HTERT RPE-1 (cell line): ENCODE measurements around the gene BMPR1A.

ENCODE experiments used
- in situ Hi-C: fragments of 300-500 bp; cut with MboI; formaldehyde crosslinking; loops from 4 replicates; pipeline ENCODE4 v1.14.3; 2020; ENCODE audit warnings: low sequenced_read_pairs

BMPR1A gene

DNA sequence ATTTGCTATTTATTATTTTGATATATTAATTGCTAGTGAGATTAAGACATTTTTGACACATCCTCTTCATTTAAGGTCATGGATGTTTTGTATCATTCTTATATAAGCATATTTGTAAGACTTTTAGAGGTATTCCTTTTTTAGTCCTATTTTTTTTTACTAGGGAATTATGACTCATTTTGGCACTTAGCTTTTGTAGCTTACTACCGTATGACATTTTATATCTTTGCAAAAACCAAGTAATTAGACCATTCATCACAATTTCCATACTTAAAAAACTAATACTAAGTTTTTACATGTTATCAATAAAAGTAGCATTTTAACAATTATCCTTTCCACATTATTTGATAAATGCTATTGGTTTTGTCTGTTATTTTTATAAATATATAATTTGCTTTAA lies 41.6 kb downstream of the BMPR1A start:
- in situ Hi-C loops, result no loop called here

DNA sequence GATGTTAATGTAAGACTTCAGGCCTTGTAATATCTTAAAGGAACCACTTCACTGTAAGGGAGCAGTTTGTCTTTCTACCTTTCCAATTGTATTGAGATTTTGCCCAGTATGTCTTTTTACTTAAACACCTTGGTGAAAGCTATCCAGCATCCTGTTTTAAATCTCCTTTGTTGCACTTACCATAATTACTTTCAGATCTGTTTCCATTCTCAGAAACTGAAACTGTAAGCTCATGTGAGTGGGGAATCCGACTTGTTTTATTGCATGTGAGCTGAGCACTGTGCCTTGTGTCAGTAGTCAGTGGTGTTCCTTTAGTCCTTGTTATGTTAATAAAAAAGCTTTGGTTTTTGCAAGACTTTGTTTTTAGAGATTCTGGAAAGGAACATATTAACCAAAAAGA lies 42.2 kb downstream of the BMPR1A start:
- in situ Hi-C loops, result no loop called here

GRCh38 chr10:86799188-86799845 lies 42.9 kb downstream of the BMPR1A start:
- in situ Hi-C loops, result no loop called here

- in situ Hi-C loops, result no loop called here
These were observed 45.6 kb downstream of the BMPR1A start for GRCh38 chr10:86801995-86802394.

GRCh38 chr10:86802473-86803108 lies 46.2 kb downstream of the BMPR1A start:
- in situ Hi-C loops, result no loop called here

GRCh38 chr10:86803156-86803555 lies 46.7 kb downstream of the BMPR1A start:
- in situ Hi-C loops, result no loop called here

GRCh38 chr10:86804805-86805204 lies 48.4 kb downstream of the BMPR1A start:
- in situ Hi-C loops, result no loop called here

GRCh38 chr10:86813101-86813500 lies 56.7 kb downstream of the BMPR1A start:
- in situ Hi-C loops, result no loop called here

DNA sequence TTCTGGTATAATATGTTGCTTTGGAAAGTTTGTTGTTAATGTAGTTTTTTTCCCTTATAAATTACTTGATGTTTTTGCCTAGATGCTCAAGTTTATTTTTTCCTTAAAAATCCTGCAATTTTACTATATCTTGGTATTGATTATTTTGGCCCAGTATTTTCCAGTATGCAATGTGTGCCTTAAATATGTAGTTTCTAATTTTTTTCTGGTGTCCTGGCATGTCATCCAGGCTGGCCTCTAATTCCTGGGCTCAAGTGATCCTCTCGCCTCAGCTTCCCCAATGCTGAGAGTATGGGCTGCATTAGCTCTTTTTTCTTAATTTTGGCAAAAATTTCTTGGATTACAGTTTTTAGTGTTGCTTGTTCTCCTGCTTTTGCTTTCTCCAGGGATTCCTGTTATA lies 57.6 kb downstream of the BMPR1A start:
- in situ Hi-C loops, result no loop called here

DNA sequence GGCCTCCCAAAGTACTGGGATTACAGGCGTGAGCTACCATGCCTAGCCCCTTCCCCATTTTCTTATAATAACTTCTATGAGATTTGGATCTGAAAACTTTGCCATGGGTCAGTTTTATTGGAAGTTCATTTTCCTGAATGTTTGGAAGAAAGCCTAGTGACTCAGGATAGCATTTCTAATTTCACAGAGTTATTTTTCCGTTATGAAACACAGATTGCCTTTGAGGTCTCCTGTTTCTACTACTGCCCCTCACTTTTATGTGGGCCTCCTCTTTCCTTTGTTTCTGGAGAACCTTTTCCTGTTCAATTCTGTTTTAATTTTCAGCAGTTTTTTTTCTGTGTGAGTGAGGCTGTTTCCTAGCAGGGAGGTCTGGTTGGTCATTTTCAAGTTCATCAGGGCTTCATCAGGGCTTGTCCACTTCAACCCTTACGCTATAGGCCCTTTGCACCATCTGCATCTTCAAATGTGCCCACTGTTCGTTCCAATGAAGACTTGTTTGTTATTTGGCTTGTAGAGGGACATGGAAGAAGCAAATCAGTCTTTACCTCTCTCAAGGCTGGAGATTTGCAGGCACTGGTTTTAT lies 58.7 kb downstream of the BMPR1A start:
- in situ Hi-C loops, result no loop called here

DNA sequence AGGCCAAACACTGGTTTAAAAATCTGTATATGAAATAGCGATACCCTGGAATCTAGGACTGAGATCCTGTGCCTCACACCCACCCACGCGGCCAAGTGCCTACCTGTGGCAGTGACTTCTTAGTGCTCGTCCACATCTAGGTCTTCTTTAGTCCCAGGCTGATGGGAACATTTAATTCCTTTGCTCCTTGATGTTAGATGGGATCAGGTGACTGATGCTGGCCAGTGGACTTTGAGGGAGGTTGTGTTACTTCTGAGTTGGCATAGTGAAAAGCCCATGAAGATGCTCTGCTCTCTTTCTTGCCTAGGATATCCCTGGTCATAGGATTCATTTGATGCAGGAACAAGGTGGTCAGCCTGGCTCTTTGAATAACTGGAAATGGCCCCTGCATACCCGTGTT lies 59.2 kb downstream of the BMPR1A start:
- in situ Hi-C loops, result no loop called here

DNA sequence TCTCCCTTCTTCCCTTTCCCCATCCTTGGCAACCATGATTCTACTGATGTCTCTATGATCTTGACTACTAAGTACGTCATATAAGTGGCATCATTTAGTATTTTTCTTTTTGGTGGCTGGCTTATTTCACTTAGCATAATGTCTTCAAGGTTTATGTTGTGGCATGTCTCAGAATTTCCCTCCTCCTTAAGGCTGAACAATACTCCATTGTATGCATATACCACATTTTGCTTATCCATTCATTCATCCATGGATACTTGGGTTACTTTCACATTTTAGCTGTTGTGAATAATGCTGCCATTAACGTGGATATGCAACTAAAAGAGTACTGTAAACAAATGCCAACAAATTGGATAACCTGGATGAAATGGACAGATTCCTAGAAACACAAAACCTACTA lies 60.8 kb downstream of the BMPR1A start:
- in situ Hi-C loops, result no loop called here

- in situ Hi-C loops, result no loop called here
These were observed 63.1 kb downstream of the BMPR1A start for GRCh38 chr10:86819567-86819966.

- in situ Hi-C loops, result no loop called here
These were observed 64.1 kb downstream of the BMPR1A start for GRCh38 chr10:86820509-86820908.

DNA sequence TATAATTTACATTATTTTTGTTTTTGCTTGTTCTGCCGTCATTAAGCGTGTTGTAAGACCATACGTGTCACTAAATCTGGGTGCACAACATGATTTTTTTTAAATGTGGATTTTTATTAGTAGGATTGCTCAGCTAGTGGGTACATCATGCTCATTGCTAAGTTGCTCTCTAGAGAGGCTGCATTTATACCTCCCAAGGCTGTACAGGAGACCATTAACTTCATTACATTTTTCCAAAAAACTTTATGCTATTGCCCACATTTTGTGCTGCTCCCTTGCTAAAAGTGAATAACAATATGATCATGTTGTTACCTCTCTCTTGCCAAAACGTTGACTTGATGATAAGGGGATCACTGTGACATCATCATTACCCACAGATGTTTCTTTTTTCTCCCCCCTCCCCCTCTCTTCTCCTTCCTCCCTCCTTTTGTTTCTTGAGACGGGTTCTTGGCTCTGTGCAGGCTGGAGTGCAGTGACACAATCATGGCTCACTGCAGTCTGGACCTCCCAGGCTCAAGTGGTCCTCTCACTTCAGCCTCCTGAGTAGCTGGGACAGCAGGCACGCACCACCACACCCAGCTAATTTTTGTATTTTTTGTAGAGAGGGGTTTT lies 65.1 kb downstream of the BMPR1A start:
- in situ Hi-C loops, result no loop called here

DNA sequence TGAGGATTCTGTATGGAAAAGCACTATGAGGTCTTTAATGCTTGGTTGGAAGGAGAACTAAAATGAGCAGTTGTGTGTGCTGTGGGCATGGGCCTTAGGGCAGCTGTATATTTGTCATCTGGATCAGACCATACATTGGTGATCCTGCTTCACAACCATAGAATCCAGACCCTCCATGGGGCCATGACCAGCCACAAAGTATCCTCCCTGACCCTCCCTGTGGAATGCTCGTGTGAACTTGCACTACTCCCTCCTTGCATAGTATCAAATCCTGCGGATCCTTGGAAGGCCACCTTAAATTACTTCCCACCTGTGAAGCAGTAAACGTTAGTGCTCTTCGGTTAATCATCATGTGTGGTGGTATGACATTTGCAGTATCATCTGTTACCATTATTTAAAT lies 67.1 kb downstream of the BMPR1A start:
- in situ Hi-C loops, result no loop called here

GRCh38 chr10:86824151-86824550 lies 67.7 kb downstream of the BMPR1A start:
- in situ Hi-C loops, result no loop called here

DNA sequence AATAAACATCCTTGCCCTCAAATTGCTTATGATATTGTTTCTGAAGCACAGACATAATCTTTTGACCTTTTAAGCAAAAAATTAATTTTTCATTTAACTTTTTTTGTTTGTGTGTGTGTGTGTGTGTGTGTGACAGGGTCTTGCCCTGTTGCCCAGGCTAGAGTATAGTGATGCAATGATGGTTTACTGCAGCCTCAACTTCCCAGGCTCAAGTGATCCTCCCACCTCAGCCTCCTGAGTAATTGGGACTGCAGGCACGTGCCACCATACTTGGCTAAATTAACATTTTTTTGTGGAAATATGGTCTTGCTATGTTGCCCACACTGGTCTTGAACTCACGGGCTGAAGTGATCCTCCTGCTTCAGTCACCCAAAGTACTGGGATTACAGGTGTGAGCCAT lies 68.9 kb downstream of the BMPR1A start:
- in situ Hi-C loops, result no loop called here

- in situ Hi-C loops, result no loop called here
These were observed 71.2 kb downstream of the BMPR1A start for GRCh38 chr10:86827639-86828038.

DNA sequence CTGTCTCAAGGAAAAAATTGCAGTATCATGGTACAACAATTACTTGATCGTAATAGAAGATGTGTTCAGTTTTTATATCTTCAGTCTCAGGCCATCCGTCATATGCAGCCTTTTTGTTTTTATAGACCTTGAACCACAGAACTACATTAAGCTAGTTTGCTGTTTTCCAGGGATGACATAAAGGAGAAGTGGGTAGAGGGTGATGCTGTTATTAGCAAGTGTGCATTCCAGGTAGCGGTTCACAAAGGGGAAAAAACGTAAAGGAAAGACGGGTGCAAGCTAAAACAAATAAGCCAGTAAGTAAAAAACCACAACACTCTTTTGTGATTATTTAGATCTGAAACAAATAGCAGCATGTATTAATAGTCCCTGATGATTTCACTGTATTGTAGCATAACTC lies 71.7 kb downstream of the BMPR1A start:
- in situ Hi-C loops, result no loop called here

GRCh38 chr10:86829472-86829871 lies 73.1 kb downstream of the BMPR1A start:
- in situ Hi-C loops, result no loop called here

GRCh38 chr10:86830043-86830591 lies 73.7 kb downstream of the BMPR1A start:
- in situ Hi-C loops, result no loop called here
